Lung (tissue), 12 donors: ENCODE measurements around the gene TOR1AIP2. TPM values are rescaled to one million over a fixed set of nuclear protein-coding genes. Genes with fewer than 3 reads are reported as not detected.

Experiments
- ATAC-seq: fragments of 200-7000 bp; cut with Tn5 transposase; one replicate; pipeline ENCODE4 v1.9.1; 2020; ENCODE audit warnings: moderate number of reproducible peaks; ENCODE audit not compliant: insufficient read depth, low FRiP score
- DNase-seq, 3 donors: peaks; one replicate each; pipeline ENCODE4 v3.0.0-alpha.2; 2013 to 2017
- H3K27ac ChIP-seq, 2 donors: one replicate each; pipeline ENCODE4 v1.5.1; 2013; ENCODE audit warnings: mild to moderate bottlenecking in 2 of 2, moderate library complexity in 2 of 2, control low read depth in 1 of 2, inconsistent platforms in 1 of 2, low read depth in 1 of 2, low read length in 1 of 2
- H3K27me3 ChIP-seq, 3 donors: one replicate each; pipeline ENCODE4 v1.5.1; 2013; ENCODE audit warnings: low read length in 2 of 3; ENCODE audit not compliant: control insufficient read depth in 3 of 3, insufficient read depth in 3 of 3
- H3K36me3 ChIP-seq, 4 donors: one replicate each; pipeline ENCODE4 v1.5.1; 2013; ENCODE audit warnings: low read length in 4 of 4, mild to moderate bottlenecking in 1 of 4, moderate library complexity in 1 of 4; ENCODE audit not compliant: control insufficient read depth in 4 of 4, insufficient read depth in 4 of 4
- H3K4me1 ChIP-seq, 5 donors: one replicate each; pipeline ENCODE4 v1.5.1; 2013; ENCODE audit warnings: low read length in 5 of 5, mild to moderate bottlenecking in 2 of 5, moderate library complexity in 1 of 5; ENCODE audit not compliant: control insufficient read depth in 5 of 5, insufficient read depth in 5 of 5
- H3K4me3 ChIP-seq: one replicate; pipeline ENCODE4 v1.5.1; 2013; ENCODE audit warnings: mild to moderate bottlenecking, control low read depth, moderate library complexity
- H3K9ac ChIP-seq, 2 donors: one replicate each; pipeline ENCODE4 v1.5.1; 2013; ENCODE audit warnings: low read length in 2 of 2, control low read depth in 1 of 2; ENCODE audit not compliant: insufficient read depth in 1 of 2
- H3K9me3 ChIP-seq, 4 donors: one replicate each; pipeline ENCODE4 v1.5.1; 2013; ENCODE audit warnings: low read length in 3 of 4, mild to moderate bottlenecking in 1 of 4, moderate library complexity in 1 of 4; ENCODE audit not compliant: control insufficient read depth in 4 of 4, insufficient read depth in 3 of 4
- WGBS, 2 donors: extraction: QIAGEN DNeasy Blood & Tissue Kit; methylation state at CpG; one replicate each; pipeline ENCODE4 v1.1.7; 2013; 5-methylcytosine and 5-hydroxymethylcytosine counted together
- polyA plus RNA-seq, 2 donors: library from polyadenylated mRNA; stranded (reverse); fragments of 200-250 nt; gene quantifications; one replicate each; pipeline ENCODE4 v1.2.1, GENCODE V29; 2013
- total RNA-seq, 2 donors: library from RNA; depleted of rRNA in 1 of 2; stranded (reverse); fragments of >200 nt in 1 of 2; gene quantifications; one replicate each; pipeline ENCODE4 v1.2.1, GENCODE V29; 2014 to 2021
- TF ChIP-seq, protein P1 (sequence below): IDR thresholded peaks from 2 replicates; pipeline ENCODE4 v1.5.1; 2012; ENCODE audit warnings: mild to moderate bottlenecking; ENCODE audit errors: control extremely low read depth, extremely low read depth
- donor health status: control.
- donor health status: control.
- donor health status: Bipolar disorder and iron deficiency.
- donor health status: healthy.
- donor health status: DM: yes; HTN: yes; CAD: no.

Gene TOR1AIP2
- total and polyA plus RNA-seq, 4 donors: 10.1 to 118 (median 51.6) TPM

DNA sequence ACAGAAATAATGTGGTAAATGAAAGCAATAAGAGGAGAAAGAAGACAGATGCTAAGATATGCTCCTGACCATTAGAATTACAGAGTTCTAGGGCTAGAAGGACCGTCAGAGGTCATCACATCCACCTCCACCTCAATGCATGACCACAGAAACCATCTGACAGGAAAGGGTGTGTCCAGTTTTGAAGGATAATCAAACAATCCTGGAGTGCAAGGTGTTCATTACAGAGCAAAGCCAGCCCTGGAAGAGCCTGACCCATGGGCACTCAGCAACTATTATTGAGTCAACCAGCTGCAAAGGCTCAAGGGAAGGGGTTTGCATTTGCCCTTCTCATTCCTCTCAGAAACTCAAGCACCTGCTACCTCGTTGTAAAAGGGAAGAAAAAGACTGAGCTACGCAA is 46.4 kb downstream of the TOR1AIP2 start:
- Histone ChIP-seq H3K9me3 (no peaks in the 10 kb centered on the region), H3K4me3 (no peak overlapping the region), H3K9ac (no peak overlapping the region), H3K27ac (no peak overlapping the region), H3K36me3 (peaks cover 0 to 1% (median 0%) of the 10 kb centered on the region in 4 donors), H3K4me1 (peaks cover 0 to 2% (median 0%) of the 10 kb centered on the region in 5 donors), H3K27me3 (no peaks in the 10 kb centered on the region)
- TF ChIP-seq, protein P1, sequence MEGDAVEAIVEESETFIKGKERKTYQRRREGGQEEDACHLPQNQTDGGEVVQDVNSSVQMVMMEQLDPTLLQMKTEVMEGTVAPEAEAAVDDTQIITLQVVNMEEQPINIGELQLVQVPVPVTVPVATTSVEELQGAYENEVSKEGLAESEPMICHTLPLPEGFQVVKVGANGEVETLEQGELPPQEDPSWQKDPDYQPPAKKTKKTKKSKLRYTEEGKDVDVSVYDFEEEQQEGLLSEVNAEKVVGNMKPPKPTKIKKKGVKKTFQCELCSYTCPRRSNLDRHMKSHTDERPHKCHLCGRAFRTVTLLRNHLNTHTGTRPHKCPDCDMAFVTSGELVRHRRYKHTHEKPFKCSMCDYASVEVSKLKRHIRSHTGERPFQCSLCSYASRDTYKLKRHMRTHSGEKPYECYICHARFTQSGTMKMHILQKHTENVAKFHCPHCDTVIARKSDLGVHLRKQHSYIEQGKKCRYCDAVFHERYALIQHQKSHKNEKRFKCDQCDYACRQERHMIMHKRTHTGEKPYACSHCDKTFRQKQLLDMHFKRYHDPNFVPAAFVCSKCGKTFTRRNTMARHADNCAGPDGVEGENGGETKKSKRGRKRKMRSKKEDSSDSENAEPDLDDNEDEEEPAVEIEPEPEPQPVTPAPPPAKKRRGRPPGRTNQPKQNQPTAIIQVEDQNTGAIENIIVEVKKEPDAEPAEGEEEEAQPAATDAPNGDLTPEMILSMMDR: no peak
- no peak for DNase-seq
- no peak for ATAC-seq
- WGBS, 2 donors: 47 to 56% methylated on average over 3 of the region's 3 CpGs

DNA sequence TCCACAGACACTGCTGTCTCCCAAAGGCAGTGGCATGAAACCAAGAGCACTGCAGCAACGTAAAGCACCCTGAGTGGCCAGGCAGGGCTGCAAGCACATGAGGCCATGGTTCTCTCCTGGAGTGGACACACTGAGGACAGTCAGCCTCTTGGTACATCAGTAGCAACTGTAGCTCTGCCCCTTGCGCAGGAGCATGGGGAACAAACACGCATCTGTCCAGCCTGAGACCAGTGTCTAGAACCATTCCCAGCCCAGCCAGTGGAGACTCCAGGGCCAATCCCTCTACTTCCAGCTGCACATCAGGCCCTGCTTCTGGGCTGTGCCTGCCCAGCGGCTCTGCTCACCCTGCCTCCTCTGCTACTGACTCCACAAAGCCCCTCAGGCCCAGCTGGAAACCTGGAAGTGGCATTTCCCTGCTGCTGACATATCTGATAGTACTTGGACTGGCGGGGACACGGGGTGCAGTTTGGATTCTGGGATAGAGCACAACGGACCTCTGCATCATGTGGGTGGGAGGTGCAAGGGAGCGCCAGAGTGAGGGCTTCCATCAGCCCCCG is 49.0 kb downstream of the TOR1AIP2 start:
- H3K9ac ChIP-seq: no peak overlapping the region
- ATAC-seq (no peak), DNase-seq (no peak)
- WGBS, 2 donors: 93 to 94% methylated on average over 9 of the region's 9 CpGs
- no peak overlapping the region for H3K4me3 ChIP-seq
- no peaks in the 10 kb centered on the region for H3K27me3 ChIP-seq
- H3K9me3 ChIP-seq: no peaks in the 10 kb centered on the region
- H3K36me3 ChIP-seq: no peaks in the 10 kb centered on the region
- no peak overlapping the region for H3K27ac ChIP-seq
- TF ChIP-seq, protein P1: no peak
- H3K4me1 ChIP-seq: peaks cover 0 to 6% (median 0%) of the 10 kb centered on the region in 5 donors

DNA sequence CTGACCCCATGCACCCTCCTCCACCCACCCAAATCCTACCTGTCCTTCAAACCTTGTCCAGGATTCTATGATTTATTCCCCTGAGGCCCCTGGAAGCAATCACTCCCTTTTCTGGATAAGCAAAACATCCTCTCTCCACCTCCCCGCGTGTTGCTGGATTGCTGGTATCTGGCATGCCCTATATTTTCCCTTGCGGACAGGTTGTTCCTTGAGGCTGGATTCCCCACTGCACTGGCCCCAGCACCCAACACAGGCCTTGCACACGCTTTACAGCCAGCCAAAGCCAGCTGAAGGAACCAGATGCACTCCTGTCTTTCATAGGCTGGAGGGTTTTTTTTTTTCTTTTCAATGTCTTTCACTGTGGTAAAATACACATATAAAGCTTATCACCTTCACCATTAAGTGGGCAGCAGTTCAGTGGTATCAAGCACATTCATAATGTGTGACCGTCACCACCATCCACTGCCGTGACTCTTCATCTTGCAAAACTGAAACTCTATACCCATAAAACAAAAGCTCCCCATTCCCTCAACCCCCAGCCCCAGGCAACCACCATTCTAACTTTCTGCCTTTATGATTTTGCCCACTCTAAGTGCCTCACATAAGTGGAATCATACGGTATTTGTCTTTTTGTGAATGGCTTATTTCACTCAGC is 50.9 kb downstream of the TOR1AIP2 start:
- Histone ChIP-seq H3K27me3 (no peaks in the 10 kb centered on the region), H3K36me3 (no peaks in the 10 kb centered on the region), H3K27ac (no peak overlapping the region), H3K9me3 (no peaks in the 10 kb centered on the region), H3K4me3 (no peak overlapping the region), H3K9ac (no peak overlapping the region), H3K4me1 (peaks cover 0 to 5% (median 0%) of the 10 kb centered on the region in 5 donors)
- DNase-seq: no peak
- ATAC-seq: no peak
- TF ChIP-seq, protein P1: no peak
- 77 to 79% methylated on average over 7 of the region's 7 CpGs for WGBS, 2 donors
